ENCODE data around the gene RPS6KL1.
"Not testable (repeated sequence)": the region's sequence is repeated elsewhere in the genome, so short reads cannot be mapped to it uniquely, and the experiment has no call there.

RPS6KL1 gene

DNA sequence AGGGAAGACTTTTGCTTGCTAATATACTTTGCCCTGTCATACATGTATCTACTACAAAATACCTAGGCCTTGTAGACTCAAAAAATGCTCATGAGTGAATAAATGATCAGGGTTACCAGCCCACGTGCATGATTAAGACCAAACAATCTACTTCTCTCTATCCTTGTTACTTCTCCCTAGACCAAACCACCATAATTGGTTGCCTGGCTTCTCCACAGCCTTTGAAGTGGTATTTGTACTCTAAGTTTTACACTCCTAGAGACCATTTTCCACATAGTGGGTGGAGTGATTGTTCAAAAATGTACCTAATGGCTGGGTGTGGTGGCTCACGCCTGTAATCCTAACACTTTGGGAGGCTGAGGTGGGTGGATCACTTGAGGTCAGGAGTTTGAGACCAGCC, 14.1 kb upstream of the RPS6KL1 start:
- DNase-seq (ENCODE audit: low read depth in 2 of 2, low spot score in 1 of 2): no peak

DNA sequence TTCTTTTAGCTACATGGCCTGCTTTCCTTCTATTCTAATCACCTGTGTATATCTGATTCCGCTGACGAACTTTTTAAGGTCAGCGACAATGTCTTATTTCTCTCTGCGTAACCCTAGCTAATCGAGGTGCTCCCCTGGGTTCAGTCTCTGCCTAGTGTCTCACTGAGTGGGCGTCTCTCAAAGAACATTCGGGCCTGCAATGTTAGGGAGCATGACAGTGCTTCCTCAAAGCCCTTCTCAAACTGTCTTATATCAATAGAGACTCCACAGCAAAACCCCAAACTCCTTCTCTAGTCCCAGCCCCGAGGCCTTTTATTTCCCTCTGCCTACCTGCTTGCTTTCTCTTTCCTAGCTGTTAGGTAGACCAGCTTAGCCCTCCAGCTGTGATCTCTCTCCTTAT, 13.7 kb upstream of the RPS6KL1 start:
- no peak for DNase-seq (ENCODE audit: low read depth in 2 of 2, low spot score in 1 of 2)

DNA sequence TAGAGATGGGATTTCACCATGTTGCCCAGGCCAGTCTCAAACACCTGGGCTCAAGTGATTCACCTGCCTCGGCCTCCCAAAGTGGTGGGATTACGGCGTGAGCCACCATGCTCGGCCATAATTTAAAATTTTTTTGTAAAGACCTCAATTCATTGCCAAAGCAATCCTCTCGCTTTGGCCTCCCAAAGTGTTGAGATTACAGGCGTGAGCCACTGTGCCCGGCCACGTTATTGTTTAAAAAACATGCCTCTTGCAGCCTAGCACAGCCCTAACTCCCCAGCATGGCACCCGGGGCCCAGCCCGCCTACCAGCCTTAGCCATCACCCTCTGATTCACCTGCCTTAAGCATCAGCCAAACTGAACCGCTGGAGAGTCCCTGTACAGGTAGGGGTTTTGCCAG, 13.1 kb upstream of the RPS6KL1 start:
- no peak for DNase-seq (ENCODE audit: low read depth in 2 of 2, low spot score in 1 of 2)

DNA sequence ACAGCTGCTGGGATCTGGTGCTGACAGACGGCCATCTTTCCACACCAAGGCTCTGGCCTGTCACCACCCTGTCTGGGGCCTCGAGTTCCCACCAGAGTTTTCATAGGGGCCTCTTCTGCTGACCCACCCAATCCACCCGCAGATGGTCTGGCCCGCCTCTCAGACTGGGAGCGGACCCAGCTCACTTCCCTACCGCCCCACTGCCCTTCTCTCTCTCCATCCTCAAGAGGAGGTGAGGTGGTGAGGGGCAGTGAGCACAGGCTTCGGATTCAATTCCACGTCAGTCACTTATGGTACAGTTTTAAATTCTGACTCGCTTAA, 12.3 kb upstream of the RPS6KL1 start:
- DNase-seq (ENCODE audit: low read depth in 2 of 2, low spot score in 1 of 2): no peak

DNA sequence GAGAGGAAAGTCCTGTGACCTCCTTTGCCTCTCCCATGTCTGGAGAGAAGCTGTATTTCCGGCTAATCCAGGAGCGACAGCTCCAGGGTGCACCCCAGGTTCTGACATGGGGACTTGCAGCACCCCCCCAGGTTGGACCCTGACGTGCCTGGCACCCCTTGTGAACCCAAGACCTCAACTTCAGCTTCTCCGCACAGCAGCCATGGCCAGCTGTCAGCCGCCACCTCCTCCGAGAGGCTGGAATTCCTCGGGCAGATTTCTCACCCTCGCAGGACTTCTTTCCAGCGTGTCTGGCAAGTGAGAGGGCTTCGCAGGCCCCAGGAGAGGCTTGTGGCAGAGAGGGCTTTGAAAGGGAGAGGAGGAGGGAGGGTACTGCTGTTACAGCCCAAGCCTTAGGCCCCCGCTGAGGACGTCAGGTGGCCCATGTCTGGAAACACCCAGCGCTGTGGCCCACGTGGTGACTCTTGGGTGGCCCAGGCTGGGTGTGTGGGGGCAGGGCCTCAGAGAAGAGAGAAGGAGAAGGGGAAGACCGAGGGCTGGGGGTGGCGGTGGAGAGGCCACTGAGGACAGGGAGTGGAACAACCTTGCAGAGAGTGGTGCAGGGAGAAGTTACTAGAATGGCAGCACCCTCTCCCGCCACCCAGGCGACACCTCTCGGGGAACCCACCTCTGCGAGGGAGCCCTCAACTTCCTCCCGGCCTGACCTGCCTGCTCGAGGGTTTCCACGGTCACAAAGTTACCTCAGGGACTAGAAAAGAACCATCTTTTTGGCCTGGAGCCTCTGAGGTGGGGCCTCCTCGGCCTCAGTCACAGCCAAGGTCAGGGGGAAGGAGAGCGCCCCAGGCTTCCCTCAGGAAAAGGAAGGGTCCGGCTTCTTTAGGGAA, 11.7 kb upstream of the RPS6KL1 start:
- DNase-seq (ENCODE audit: low read depth in 2 of 2, low spot score in 1 of 2): no peak

DNA sequence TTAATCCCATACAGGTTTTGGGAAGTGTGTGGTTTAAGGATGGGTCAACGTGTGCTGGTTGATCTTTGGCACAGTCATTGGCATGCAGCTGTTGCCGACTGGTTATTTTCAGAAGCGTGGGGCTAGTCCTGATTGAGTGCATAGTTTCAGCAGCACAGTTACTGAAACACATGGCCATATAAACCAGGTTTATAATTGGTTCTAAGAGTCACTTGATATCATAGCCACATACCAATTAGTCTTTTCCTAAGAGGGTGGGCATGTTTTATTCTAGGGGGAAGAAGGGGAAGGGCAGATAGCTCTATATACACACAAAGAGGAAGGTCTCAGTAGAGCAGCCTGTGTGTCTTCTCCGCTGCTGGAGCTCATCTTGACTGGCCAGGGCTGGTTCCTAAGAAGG, 11.0 kb upstream of the RPS6KL1 start:
- no peak for DNase-seq (ENCODE audit: low read depth in 2 of 2, low spot score in 1 of 2)

DNA sequence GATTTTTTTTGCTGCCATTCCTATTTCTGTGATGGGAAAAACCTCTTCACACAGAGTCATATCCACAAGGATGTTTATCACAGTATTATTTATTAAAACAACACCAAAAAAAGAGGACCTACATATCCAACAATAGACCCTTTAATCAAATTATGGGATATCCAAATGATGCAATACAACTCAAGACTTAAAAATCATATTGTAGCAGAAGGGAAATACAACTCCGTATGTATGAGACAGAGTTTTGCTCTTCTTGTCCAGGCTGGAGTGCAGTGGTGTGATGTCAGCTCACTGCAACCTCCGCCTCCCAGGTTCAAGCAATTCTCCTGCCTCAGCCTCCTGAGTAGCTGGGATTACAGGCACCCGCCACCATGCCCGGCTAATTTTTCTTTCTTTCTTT, 9.9 kb upstream of the RPS6KL1 start:
- not testable (repeated sequence) for DNase-seq (ENCODE audit: low read depth in 2 of 2, low spot score in 1 of 2)

DNA sequence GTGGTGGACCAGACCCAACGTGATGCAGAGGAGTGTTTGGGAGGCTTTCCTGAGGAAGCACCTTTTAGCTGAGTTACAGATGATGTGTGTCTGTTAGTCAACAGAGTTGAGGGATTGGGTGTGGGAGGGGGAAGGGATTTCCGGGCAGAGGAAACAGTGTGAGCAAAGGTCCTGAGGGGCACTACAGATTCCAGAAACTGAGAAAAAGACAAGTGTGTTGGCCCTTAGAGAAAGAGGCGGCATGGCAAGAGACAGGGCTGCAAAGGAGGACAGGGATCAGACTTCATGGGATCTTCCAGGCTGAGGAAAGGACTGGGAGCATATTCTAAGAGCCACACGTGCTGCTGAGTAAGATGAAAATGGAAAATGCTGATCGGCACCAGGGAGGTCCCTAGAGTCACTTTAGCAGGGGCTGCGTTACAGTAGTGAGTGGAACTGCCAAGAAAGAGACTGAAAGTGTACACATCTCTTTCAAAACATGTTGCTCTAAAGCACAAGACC, 9.4 kb upstream of the RPS6KL1 start:
- DNase-seq (ENCODE audit: low read depth in 2 of 2, low spot score in 1 of 2): no peak

DNA sequence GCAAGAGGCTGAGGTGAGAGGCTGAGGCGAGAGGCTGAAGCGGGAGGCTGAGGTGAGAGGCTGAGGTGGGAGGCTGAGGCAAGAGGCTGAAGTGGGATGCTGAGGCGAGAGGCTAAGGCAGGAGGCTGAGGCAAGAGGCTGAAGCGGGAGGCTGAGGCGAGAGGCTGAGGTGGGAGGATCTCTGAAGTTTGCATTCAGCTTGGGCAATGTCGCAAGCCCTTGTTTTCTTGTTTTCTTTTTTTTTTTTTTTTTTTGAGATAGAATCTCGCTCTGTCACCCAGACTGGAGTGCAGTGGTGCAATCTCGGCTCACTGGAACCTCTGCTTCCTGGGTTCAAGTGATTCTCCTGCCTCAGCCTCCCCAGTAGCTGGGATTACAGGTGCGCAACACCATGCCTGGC, 8.7 kb upstream of the RPS6KL1 start:
- DNase-seq (ENCODE audit: low read depth in 2 of 2, low spot score in 1 of 2): not testable (repeated sequence)

DNA sequence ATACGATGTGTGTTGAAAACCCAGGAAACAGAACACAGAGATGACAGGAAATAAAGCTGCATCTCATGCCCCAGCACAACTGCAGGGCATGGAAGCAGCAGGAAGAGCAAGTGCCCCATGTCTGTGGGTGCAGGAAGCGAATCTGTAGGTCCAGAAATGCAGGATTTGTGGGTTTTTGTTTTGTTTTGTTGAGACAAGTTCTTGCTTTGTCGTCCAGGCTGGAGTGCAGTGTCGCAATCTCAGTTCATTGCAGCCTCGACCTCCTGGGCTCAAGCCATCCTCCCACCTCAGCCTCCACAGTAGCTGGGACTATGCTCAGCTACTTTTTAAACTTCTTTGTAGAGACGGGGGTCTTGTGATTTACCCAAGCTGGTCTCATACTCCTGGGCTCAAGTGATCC, 6.2 kb upstream of the RPS6KL1 start:
- no peak for DNase-seq (ENCODE audit: low read depth in 2 of 2, low spot score in 1 of 2)

DNA sequence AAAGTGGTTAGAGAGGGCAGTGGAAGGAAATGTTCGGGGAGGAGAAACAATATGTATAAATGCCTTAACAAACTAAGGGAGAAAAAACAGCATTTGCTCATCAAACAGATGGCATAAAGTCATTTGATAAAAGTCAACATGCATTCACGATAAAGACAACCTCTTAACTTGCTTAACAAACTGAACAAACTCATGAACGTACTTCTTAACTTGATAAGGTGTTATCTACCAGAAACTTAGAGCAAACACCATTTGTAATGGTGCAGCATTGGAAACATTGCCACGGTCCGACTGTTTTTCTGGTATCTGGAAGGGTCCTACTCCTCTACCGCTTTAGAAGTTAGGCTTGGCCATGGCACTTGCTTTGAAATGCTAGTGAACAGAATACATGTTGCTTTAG, 4.2 kb upstream of the RPS6KL1 start:
- DNase-seq (ENCODE audit: low read depth in 2 of 2, low spot score in 1 of 2): no peak

DNA sequence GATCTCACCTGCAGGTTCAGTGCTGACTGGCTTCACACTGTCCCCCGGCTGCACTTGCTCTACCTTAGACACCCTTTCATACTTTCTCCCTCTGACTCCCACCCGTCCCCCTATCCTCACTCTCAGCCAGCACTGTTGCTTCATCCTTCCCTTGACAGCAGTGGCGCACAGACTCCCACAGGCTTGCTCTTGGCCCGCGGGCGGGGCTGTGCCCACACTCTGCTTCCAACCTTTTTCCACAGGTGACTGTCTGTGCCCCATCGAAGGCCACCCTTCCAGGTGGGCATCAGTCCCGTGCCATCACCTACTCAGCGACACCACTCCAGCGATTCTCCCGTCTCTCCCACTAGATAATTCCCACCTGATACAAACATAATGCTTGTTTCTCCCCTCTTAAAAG, 1.0 kb upstream of the RPS6KL1 start:
- DNase-seq (ENCODE audit: low read depth in 2 of 2, low spot score in 1 of 2): no peak

DNA sequence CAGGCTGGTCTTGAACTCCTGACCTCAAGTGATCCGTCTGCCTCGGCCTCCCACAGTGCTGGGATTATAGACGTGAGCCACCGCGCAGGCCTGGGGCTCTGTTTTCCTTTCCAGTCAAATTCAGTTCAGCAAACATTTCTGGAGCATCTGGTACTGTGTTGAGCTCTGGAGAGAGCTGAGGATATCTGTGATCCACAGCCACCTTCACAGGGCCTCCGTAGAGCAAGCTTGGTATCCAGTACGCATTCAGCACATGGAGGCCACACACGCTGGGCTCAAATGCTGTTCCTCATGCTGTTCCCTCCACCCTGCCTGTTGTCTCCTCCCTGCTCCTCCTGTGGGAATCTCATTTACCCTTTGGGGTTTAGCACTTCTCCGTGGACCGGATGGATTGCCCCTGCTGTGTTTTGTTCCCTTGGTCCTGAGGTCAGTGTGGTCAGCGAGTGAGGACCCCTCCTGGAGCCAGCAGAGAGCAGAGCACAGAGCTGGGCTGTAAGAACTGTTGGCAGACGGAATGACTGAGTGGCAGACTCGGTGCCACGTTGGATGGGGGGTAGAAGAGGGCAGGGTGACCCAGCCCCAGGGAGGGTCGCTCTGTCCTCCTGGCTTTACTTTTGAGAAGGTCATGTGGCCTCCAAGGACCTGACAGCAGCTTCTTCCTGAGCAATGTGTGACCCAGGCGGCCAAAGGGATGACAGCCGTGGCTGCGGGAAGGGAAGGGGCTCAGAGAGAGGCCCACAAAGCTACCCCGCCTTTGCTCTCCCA, 891 bp downstream of the RPS6KL1 start:
- DNase-seq (ENCODE audit: low read depth in 2 of 2, low spot score in 1 of 2): no peak

DNA sequence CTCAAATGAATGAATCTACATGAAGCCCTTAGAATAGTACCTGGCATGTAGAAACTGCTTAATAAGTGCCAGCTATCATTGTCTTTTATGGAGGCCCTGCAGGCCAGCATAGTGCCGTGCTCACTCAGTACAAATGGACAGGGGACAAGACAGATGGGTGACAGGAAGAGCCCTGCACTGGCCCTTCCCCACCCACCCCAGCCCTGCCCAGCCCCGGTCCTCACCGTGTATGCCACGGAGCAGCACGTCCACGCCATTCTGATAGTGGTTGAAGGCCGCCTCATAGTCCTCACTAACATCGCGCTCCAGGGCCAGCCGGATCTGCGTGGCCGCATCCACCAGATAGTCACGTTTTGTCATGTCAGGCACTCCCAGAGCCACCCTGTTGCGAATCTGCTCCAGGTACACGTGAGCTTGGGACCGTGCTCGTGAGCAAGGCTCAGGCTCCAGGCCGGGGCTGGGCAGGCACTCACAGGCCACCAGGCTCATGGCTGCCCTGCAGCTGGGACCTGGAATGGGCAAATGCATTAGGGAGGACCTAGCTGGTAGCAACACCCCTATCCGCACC, 1.9 kb downstream of the RPS6KL1 start:
- DNase-seq (ENCODE audit: low read depth in 2 of 2, low spot score in 1 of 2): no peak

DNA sequence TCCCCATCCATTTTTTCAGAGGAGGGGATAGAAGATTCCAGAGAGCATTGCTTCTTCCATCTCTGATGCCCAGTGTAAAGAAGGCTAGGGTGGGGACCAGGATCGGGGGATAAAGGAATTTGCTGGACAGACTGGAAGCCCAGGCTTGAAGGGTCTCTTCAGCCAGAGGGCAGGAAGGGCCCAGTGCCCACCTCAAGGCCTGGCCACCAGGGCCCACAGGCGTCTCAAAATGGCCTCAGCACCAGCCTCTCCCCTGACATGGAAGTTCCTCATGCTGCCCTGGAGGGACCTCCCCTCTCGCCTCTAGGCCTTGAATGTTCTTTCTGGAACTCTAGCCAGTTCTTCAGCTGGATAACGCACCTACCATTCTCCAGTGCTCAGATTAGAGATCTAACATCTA, 2.8 kb downstream of the RPS6KL1 start:
- no peak for DNase-seq (ENCODE audit: low read depth in 2 of 2, low spot score in 1 of 2)

DNA sequence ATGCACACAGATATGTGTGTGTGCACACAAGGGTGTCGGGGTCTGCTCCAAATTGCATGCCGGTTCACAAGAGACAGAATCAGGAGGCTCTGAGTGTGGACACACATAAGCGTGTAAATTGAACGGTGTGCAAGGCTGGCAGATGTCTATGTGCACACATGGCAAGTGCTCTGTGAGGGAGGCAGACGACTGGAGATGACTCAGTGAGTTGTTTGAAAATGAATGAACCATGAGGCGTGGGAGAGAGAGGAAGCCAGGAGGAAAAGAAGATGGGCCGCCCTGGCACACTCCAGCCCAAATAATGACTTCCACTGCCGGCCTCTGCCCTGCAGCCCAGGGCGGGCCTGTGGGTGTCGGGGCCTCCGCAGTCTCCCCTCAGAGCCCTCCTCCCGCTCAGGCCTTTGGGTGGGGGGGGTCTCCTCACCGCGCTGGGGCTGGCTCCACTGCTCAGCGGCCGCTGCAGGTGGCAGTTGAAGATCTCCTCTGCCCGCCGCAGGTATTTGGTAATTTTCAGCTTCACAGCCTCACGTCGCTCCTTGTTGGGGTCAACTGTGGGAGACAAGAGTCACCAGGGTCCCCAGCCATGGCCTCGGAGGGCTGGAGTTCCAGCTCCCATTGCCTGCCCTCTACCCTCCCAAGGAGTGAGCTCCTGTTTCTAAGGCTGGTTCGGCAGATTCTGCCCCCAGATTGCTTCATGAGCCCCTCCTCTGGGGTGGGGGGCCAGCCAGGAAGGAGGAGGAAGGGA, 3.5 kb downstream of the RPS6KL1 start:
- no peak for DNase-seq (ENCODE audit: low read depth in 2 of 2, low spot score in 1 of 2)

DNA sequence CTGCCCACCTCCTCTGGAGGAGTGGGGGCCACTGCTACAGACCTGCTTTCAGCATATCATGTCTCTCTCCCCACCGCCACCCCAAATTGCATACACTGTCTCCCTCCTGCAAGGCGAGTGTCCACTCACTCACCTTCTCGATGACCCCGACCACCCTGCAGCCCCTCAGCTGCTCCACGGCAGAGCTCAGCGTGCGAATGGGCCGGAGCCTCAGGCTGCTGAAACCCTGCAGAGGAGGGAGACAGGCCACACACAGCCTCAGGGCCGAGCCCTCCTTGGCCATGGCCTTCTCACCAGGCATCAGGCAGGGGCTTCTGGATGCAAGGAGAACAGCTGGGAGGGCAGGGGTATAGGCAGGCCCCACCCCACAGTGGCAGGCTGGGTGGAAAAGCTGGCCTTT, 4.7 kb downstream of the RPS6KL1 start:
- no peak for DNase-seq (ENCODE audit: low read depth in 2 of 2, low spot score in 1 of 2)

DNA sequence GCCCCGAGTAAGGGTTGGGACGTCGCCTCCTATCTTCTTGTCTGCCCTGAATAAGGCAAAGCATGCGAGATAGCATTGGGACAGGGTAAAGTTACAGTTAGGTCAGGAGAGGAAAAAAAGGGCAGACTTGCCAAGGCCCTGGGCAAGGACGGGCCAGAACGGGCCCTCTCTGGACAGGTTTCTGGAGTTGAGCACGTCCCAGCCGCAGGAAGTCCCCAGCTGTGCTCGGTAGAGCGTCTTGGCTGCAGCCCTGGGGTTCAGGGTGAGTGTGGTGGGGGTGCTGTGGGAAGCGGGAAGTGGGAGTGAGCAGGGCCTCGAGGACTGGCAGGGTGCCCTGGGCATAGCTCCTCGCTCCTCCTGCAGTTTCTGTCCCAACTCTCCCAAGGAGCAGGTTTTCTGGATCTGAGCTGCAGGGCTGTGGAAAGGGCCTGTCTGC, 5.4 kb downstream of the RPS6KL1 start:
- no peak for DNase-seq (ENCODE audit: low read depth in 2 of 2, low spot score in 1 of 2)

DNA sequence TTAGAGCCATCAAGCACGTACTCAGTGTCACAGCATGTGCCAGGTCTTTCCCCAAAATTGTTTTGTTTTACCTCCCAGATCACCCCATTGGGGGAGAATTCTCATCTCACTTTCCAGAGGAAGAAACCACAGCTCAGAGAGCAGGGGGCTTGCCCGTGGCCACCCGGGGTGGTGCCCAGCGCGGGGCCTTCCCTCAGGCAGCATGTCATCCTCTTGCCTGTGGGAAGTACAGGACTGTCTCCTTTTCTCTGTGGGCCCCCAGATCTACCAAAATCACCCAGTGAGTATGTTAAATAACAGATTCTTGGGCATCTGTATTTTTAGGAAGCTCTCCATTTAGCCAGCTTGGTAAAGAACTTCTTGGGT, 5.9 kb downstream of the RPS6KL1 start:
- DNase-seq (ENCODE audit: low read depth in 2 of 2, low spot score in 1 of 2): no peak

DNA sequence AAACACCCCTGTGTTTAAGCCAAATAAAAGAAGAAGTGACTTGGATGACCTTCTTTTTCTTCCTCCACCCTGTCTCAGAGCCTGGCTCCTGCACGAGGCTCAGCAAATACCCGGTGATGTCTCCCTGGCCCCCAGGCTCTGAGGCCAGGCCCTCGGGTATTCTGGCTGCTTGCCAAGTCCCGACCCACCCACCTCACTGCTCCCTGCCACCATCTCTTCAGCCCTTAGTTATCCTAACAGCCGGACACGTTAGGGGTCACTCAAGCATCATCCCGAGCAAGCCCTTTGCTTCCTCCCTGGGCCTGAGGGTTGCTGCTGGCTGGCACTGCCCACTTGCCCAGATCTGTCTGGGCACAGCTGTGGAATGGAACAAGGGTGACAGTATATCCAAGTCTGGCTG, 7.2 kb downstream of the RPS6KL1 start:
- DNase-seq (ENCODE audit: low read depth in 2 of 2, low spot score in 1 of 2): no peak

DNA sequence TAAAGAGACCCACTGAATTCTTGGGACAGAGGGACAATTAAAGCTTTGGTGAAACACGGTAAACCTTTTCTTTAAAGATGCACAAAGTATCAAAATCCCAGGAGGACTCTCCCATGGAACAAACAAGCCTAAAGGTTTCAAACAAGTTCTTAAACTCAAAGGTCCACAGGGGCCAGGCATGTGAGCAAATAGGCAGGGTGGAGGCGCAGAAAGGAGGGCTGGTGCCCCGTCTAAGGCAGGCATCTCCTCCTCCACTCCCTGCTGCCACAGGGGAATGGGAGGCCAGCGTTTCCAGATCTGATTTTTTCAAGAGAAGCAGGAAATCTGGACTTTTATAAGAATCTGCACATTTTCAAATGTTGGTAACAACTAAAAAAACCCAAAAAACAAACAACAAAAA, 7.6 kb downstream of the RPS6KL1 start:
- no peak for DNase-seq (ENCODE audit: low read depth in 2 of 2, low spot score in 1 of 2)
